Measurements from ENCODE around the gene RPL27.

Gene RPL27

DNA sequence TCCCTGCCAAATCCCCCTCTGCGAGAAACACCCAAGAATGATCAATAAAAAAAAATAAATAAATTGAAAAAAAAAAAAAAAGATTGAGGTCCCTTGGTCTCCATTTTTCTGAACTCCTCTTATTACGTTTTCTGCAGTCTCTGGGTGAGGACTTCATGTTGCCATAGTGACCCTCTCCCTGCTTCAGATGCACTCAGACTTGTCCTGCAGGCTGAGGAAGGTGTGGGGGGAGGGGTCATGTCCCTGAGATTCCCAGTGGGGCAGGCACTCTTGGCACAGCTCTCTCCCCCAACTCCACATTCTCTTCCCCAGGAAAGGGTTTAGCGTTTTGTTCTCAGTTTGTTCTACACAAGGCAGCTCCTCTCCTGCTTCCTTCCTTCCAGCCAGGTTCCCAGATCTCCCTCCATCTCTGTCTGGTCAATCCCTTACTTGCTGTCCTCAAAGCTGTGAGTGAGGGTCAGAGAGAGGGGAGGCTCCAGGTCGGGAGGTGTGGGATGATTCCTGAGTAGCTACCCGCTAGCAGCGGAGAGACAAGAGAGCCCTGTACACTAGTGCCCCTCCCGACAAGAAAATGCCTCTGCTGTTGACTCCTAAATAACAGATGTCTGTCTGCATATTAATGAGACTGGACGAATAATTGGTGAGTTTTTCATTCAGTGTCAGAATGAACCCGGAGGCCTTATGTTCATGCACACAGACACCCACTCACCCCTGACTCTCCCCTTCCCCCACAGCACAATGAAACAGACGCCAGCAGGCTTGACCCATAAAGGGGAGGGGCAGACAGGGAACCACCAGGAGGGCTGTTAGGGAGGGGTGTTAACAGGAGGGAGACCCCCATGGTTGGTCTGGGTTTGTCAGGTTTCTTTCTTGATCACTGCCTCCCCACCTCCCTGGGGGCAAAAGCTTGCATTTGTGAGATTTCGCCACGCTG lies 36.0 kb downstream of the RPL27 start:
- H3K4me3 ChIP-seq (ENCODE audit: low read depth, low read length) = no peak overlapping the region
- TF ChIP-seq, protein P1, sequence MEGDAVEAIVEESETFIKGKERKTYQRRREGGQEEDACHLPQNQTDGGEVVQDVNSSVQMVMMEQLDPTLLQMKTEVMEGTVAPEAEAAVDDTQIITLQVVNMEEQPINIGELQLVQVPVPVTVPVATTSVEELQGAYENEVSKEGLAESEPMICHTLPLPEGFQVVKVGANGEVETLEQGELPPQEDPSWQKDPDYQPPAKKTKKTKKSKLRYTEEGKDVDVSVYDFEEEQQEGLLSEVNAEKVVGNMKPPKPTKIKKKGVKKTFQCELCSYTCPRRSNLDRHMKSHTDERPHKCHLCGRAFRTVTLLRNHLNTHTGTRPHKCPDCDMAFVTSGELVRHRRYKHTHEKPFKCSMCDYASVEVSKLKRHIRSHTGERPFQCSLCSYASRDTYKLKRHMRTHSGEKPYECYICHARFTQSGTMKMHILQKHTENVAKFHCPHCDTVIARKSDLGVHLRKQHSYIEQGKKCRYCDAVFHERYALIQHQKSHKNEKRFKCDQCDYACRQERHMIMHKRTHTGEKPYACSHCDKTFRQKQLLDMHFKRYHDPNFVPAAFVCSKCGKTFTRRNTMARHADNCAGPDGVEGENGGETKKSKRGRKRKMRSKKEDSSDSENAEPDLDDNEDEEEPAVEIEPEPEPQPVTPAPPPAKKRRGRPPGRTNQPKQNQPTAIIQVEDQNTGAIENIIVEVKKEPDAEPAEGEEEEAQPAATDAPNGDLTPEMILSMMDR (IDR thresholded peaks at IDR 0.05; ENCODE audit: low read depth, low read length) = no peak

DNA sequence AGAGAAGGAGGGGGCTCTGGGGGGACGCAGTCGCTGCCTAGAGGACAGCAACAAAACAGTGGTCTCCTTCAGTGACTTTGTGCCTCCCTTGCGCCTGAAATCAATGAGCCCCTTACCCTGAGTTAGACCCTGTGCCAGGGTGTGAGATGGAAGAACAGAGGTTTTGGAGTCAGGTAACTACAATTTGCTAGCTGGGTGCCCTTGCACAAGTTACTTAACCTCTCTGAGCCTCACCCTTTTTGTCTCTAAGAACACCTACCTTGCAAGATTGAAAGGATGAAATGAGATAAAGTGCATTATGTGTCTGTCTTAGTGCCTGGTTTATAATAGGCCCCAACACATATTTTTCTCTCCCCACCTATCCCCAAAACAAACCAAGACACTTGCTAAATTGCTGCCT lies 36.7 kb downstream of the RPL27 start:
- TF ChIP-seq, protein P1 (IDR thresholded peaks at IDR 0.05; ENCODE audit: low read depth, low read length) = no peak
- no peak overlapping the region for H3K4me3 ChIP-seq (ENCODE audit: low read depth, low read length)

- H3K4me3 ChIP-seq (ENCODE audit: low read depth, low read length) = no peak overlapping the region
- TF ChIP-seq, protein P1 (IDR thresholded peaks at IDR 0.05; ENCODE audit: low read depth, low read length) = no peak
Observed at GRCh38 chr17:43039646-43040045, 41.4 kb downstream of the RPL27 start.

DNA sequence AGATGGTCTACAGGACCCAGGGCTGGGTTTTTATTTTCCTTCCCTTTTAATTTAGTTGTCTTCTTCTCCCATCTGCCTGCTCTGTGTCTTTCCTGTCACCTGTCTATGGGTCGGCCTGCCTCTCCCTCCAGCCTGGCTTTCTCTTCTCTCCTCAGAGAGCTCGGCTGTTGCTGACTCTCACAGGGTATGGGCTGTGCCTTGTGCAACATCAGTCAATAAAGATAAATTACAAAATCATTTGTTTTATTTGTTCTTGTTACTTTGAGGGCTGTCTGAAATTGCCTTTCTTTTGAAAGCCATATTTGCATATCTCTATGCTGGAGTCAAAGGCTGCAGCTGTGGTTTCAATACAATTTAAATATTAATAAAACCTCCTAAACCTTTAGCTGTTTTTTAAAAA lies 42.4 kb downstream of the RPL27 start:
- H3K4me3 ChIP-seq (ENCODE audit: low read depth, low read length) = no peak overlapping the region
- TF ChIP-seq, protein P1 (IDR thresholded peaks at IDR 0.05; ENCODE audit: low read depth, low read length) = no peak

GRCh38 chr17:43042025-43042628 lies 43.9 kb downstream of the RPL27 start:
- TF ChIP-seq, protein P1 (IDR thresholded peaks at IDR 0.05; ENCODE audit: low read depth, low read length) = no peak
- H3K4me3 ChIP-seq (ENCODE audit: low read depth, low read length) = no peak overlapping the region

DNA sequence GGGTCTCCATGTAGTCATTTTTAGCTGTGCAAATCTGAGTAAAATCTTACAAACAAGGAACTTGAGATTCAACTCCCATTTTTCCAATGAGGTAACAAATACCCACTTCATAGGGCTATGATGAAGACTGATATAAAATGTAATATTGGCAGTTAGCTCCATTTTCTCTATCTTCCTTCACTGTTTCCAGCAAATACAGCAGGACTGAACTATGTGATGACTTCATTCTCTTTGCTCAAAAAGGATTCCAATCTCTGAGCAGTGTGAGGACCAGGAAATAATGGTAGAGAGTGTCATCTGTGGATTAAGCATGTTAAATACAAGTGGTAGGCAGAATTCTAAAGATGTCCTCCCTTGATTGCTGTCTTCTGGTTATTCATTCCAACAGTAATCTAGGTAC lies 45.1 kb downstream of the RPL27 start:
- TF ChIP-seq, protein P1 (IDR thresholded peaks at IDR 0.05; ENCODE audit: low read depth, low read length) = no peak
- H3K4me3 ChIP-seq (ENCODE audit: low read depth, low read length) = no peak overlapping the region

DNA sequence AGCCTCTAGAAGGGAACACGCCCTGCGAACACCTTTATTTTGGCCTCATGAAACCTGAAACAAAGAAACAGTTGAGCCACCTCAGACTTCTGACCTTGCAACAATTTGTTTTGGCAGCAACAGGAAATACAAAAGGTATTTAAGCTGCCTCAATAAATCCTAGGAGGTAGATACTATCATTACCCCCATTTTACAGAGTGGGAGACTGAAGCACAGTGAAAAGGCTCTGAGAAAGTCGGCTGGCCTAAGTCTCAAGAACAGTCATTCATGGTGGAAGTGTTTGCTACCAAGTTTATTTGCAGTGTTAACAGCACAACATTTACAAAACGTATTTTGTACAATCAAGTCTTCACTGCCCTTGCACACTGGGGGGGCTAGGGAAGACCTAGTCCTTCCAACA lies 45.8 kb downstream of the RPL27 start:
- TF ChIP-seq, protein P1 (IDR thresholded peaks at IDR 0.05; ENCODE audit: low read depth, low read length) = no peak
- H3K4me3 ChIP-seq (ENCODE audit: low read depth, low read length) = no peak overlapping the region

Measured in WI38 (cell line).